ENCODE data around the gene GPR108.
A peak's percentile ranks its signal among the peaks of the same experiment; 100 is the strongest.
"Not testable (repeated sequence)": the region's sequence is repeated elsewhere in the genome, so short reads cannot be mapped to it uniquely, and the experiment has no call there.

GPR108 gene

GRCh38 chr19:6767357-6768235, 30.2 kb upstream of the GPR108 start, which contains the start of gene SH2D3A:
Gene SH2D3A (minus strand): TSS chr19:6767435. CDS start chr19:6763748, 3,687 bp downstream.
- no peak for DNase-seq (ENCODE audit: low read depth)
- peak within 1 kb of the TSS; percentile 50 for H3K4me3 ChIP-seq (ENCODE audit: low read length)
- no peak for TF ChIP-seq CTCF (conservative IDR thresholded peaks at IDR 0.05; ENCODE audit: low read depth, low read length)

GRCh38 chr19:6767081-6767356, 29.6 kb upstream of the GPR108 start:
- DNase-seq (ENCODE audit: low read depth): no peak
- no peak for TF ChIP-seq CTCF (conservative IDR thresholded peaks at IDR 0.05; ENCODE audit: low read depth, low read length)
- H3K4me3 ChIP-seq (ENCODE audit: low read length): peak overlapping the region; percentile 50

- TF ChIP-seq CTCF (conservative IDR thresholded peaks at IDR 0.05; ENCODE audit: low read depth, low read length): no peak
- peak overlapping the region; percentile 50 for H3K4me3 ChIP-seq (ENCODE audit: low read length)
- DNase-seq (ENCODE audit: low read depth): no peak
Measured at GRCh38 chr19:6766357-6767080, 29.1 kb upstream of the GPR108 start.

- DNase-seq (ENCODE audit: low read depth): no peak
- H3K4me3 ChIP-seq (ENCODE audit: low read length): no peak overlapping the region
Measured at GRCh38 chr19:6765738-6766356, 28.5 kb upstream of the GPR108 start.

GRCh38 chr19:6762253-6762797, 24.9 kb upstream of the GPR108 start:
- H3K4me3 ChIP-seq (ENCODE audit: low read length); DNase-seq (ENCODE audit: low read depth): not testable (repeated sequence)

More at GRCh38 chr19:6765738-6766356, 28.5 kb upstream of the GPR108 start:
- TF ChIP-seq CTCF (conservative IDR thresholded peaks at IDR 0.05; ENCODE audit: low read depth, low read length): no peak

GRCh38 chr19:6761053-6761676, 23.8 kb upstream of the GPR108 start:
- no peak for TF ChIP-seq CTCF (conservative IDR thresholded peaks at IDR 0.05; ENCODE audit: low read depth, low read length)
- no peak for DNase-seq (ENCODE audit: low read depth)
- no peak overlapping the region for H3K4me3 ChIP-seq (ENCODE audit: low read length)

GRCh38 chr19:6760606-6761005, 23.2 kb upstream of the GPR108 start:
- no peak for DNase-seq (ENCODE audit: low read depth)
- H3K4me3 ChIP-seq (ENCODE audit: low read length): no peak overlapping the region
- no peak for TF ChIP-seq CTCF (conservative IDR thresholded peaks at IDR 0.05; ENCODE audit: low read depth, low read length)
